ENCODE measurements around the gene GRK5. TPM values are rescaled to one million over a fixed set of nuclear protein-coding genes. Genes with fewer than 3 reads are reported as not detected.

GRK5 gene
- total RNA-seq, 1 experiment from 2014 or later, result 1.2 TPM

DNA sequence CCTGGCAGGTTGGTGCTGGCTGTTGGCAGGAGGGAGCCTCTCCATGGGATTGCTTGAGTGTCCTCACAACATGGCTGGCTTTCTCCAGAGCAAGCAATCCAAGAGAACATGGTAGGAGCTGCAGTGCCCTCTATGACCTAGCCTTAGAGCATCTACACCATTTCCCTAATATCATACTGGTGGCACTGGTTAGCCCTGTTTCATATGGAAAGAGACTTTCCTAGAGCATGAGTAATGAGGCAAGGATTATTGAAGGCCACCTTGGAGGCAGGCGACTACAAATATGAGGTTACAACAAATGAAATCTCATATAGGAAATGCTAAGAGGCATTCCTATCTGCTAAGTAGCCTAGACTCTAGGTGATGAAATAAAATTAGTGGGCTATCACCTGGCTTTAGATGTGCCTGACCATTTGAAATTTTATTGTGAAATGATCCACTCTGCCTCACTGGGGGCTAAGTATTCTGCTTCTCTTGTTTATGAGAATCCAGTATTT lies 181.5 kb downstream of the GRK5 start:
- no peak overlapping the region for H4K5ac ChIP-seq (ENCODE audit: insufficient read length, low read depth, low read length)
- H3K4me2 ChIP-seq (ENCODE audit: insufficient read depth, insufficient read length, low read length), result no peak overlapping the region
- H2BK20ac ChIP-seq (ENCODE audit: low read depth, low read length, poor library complexity, severe bottlenecking), result no peak overlapping the region
- H3K79me1 ChIP-seq (ENCODE audit: insufficient read depth, low read depth, low read length, poor library complexity, severe bottlenecking), result no peaks in the 10 kb centered on the region
- Mint-ChIP-seq H3K9me3 (no peaks in the 10 kb centered on the region), H3K27ac (no peak overlapping the region), H3K36me3 (ENCODE audit: insufficient read depth in 1 of 3, low read depth in 3 of 3) (no peaks in the 10 kb centered on the region), H3K4me3 (no peak overlapping the region), H3K4me1 (0 out of 4 replicates have a peak, but pooled peaks cover 0 to 3% of the 10 kb centered on the region in 2 experiments), H3K27me3 (ENCODE audit: low read depth) (no peaks in the 10 kb centered on the region; the same call in 1 of the 2 replicates)
- H3T11ph ChIP-seq (ENCODE audit: low read length), result no peak overlapping the region
- H4K91ac ChIP-seq (ENCODE audit: insufficient read length, low read depth, low read length), result no peak overlapping the region
- H2AFZ ChIP-seq (ENCODE audit: low read length), result no peak overlapping the region
- H3K4me1 ChIP-seq (ENCODE audit: insufficient read depth, low read length), result no peaks in the 10 kb centered on the region
- no peak overlapping the region for H3K18ac ChIP-seq (ENCODE audit: insufficient read length, low read depth, low read length)
- H3K79me2 ChIP-seq (ENCODE audit: insufficient read depth, low read length), result no peaks in the 10 kb centered on the region
- no peaks in the 10 kb centered on the region for H4K20me1 ChIP-seq (ENCODE audit: control insufficient read depth, insufficient read depth, insufficient read length)
- H3K4ac ChIP-seq (ENCODE audit: low read depth, low read length), result no peak overlapping the region
- H4K8ac ChIP-seq (replicated peaks; ENCODE audit: insufficient read length, low read depth, low read length), result no peak overlapping the region
- H2AK5ac ChIP-seq (ENCODE audit: insufficient read length, low read length), result no peak overlapping the region
- no peak overlapping the region for H2BK120ac ChIP-seq (ENCODE audit: low read depth, low read length, poor library complexity, severe bottlenecking)
- no peak overlapping the region for H3K14ac ChIP-seq (ENCODE audit: insufficient read depth, low read length)
- TF ChIP-seq, protein P1, sequence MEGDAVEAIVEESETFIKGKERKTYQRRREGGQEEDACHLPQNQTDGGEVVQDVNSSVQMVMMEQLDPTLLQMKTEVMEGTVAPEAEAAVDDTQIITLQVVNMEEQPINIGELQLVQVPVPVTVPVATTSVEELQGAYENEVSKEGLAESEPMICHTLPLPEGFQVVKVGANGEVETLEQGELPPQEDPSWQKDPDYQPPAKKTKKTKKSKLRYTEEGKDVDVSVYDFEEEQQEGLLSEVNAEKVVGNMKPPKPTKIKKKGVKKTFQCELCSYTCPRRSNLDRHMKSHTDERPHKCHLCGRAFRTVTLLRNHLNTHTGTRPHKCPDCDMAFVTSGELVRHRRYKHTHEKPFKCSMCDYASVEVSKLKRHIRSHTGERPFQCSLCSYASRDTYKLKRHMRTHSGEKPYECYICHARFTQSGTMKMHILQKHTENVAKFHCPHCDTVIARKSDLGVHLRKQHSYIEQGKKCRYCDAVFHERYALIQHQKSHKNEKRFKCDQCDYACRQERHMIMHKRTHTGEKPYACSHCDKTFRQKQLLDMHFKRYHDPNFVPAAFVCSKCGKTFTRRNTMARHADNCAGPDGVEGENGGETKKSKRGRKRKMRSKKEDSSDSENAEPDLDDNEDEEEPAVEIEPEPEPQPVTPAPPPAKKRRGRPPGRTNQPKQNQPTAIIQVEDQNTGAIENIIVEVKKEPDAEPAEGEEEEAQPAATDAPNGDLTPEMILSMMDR (conservative IDR thresholded peaks at IDR 0.05), result no peak
- DNase-seq, result no peak
- H2BK15ac ChIP-seq (ENCODE audit: low read depth, low read length), result no peak overlapping the region
- H3K9me3 ChIP-seq (ENCODE audit: control insufficient read depth, low read depth, low read length), result no peaks in the 10 kb centered on the region
- no peak overlapping the region for H3K9ac ChIP-seq (ENCODE audit: extremely low read depth, insufficient read length, low read length)
- no peak overlapping the region for H2BK12ac ChIP-seq (ENCODE audit: insufficient read length, low read depth, low read length)
- no peak overlapping the region for H3K27ac ChIP-seq (ENCODE audit: insufficient read length, low read depth, low read length)
- H3K27me3 ChIP-seq (ENCODE audit: insufficient read depth, low read length), result no peaks in the 10 kb centered on the region
- no peak overlapping the region for H3K23ac ChIP-seq (ENCODE audit: insufficient read length, low read depth, low read length)
- WGBS (ENCODE audit: extremely low coverage, insufficient read length, low lambda C conversion rate), result no CpG with 5 or more reads among the region's 1 CpG
- H2BK5ac ChIP-seq (ENCODE audit: insufficient read length, low read length), result no peak overlapping the region
- H3K23me2 ChIP-seq (ENCODE audit: insufficient read length, low read depth, low read length, poor library complexity, severe bottlenecking), result no peaks in the 10 kb centered on the region
- no peak overlapping the region for H3K56ac ChIP-seq (ENCODE audit: insufficient read length, low read depth, low read length)

Measured in H9 (cell line).